DND-41 (cell line): Measurements from ENCODE around the gene MANSC1.

ENCODE experiments used
- ATAC-seq: fragments of 200-7000 bp; cut with Tn5 transposase; 3 replicates; pipeline ENCODE4 v1.9.1; 2021; ENCODE audit warnings: low read depth; ENCODE audit not compliant: insufficient read depth
- DNase-seq: peaks from one replicate; pipeline ENCODE4 v3.0.0-alpha.2; 2020
- H2AFZ ChIP-seq: 2 replicates; pipeline ENCODE4 v1.6.0; 2012; ENCODE audit warnings: low read depth, low read length
- H3K27ac ChIP-seq: 2 replicates; pipeline ENCODE4 v1.5.1; 2012; ENCODE audit warnings: low read length, inconsistent platforms
- H3K27me3 ChIP-seq: fragments of 200-600 bp; sonication (generic); 2 replicates; pipeline ENCODE4 v1.6.0; 2012; ENCODE audit warnings: low read length, mild to moderate bottlenecking, inconsistent platforms; ENCODE audit not compliant: insufficient read depth, poor library complexity
- H3K36me3 ChIP-seq: 2 replicates; pipeline ENCODE4 v1.5.1; 2012; ENCODE audit warnings: low read length, inconsistent platforms; ENCODE audit not compliant: insufficient read depth
- H3K4me1 ChIP-seq: 2 replicates; pipeline ENCODE4 v1.5.1; 2012; ENCODE audit warnings: mild to moderate bottlenecking, low read length; ENCODE audit not compliant: insufficient read depth
- H3K4me2 ChIP-seq: 2 replicates; pipeline ENCODE4 v1.6.0; 2012; ENCODE audit warnings: mild to moderate bottlenecking, moderate library complexity, low read length, inconsistent platforms; ENCODE audit not compliant: insufficient read depth
- H3K4me3 ChIP-seq, 2 experiments: fragments of 200-600 bp in 1 of 2; shearing (Covaris generic) in 1 of 2; 2 replicates each; pipeline ENCODE4 v1.5.1; 2012 to 2016; ENCODE audit warnings: inconsistent platforms in 2 of 2, low read length in 2 of 2, mild to moderate bottlenecking in 2 of 2, low read depth in 1 of 2, moderate library complexity in 1 of 2
- H3K79me2 ChIP-seq: 2 replicates; pipeline ENCODE4 v1.6.0; 2012; ENCODE audit warnings: low read length, inconsistent platforms; ENCODE audit not compliant: insufficient read depth
- H3K9ac ChIP-seq: 2 replicates; pipeline ENCODE4 v1.6.0; 2012; ENCODE audit warnings: low read depth, mild to moderate bottlenecking, inconsistent platforms, low read length, moderate library complexity
- H3K9me3 ChIP-seq: 2 replicates; pipeline ENCODE4 v1.5.1; 2012; ENCODE audit warnings: low read length, moderate library complexity, mild to moderate bottlenecking, inconsistent platforms; ENCODE audit not compliant: insufficient read depth, severe bottlenecking
- H4K20me1 ChIP-seq: 2 replicates; pipeline ENCODE4 v1.6.0; 2012; ENCODE audit warnings: low read length; ENCODE audit not compliant: insufficient read depth
- EZH2 ChIP-seq: IDR thresholded peaks from 3 replicates; pipeline ENCODE4 v1.6.1; 2012; ENCODE audit warnings: borderline replicate concordance, low read depth, mild to moderate bottlenecking, moderate library complexity, low read length, inconsistent platforms; ENCODE audit not compliant: severe bottlenecking
- TF ChIP-seq, protein P1 (sequence below): IDR thresholded peaks from 2 replicates; pipeline ENCODE4 v1.5.1; 2012; ENCODE audit warnings: borderline replicate concordance, low read length, moderate library complexity, mild to moderate bottlenecking; ENCODE audit not compliant: poor library complexity, severe bottlenecking; ENCODE audit errors: extremely low read depth

Gene MANSC1

DNA sequence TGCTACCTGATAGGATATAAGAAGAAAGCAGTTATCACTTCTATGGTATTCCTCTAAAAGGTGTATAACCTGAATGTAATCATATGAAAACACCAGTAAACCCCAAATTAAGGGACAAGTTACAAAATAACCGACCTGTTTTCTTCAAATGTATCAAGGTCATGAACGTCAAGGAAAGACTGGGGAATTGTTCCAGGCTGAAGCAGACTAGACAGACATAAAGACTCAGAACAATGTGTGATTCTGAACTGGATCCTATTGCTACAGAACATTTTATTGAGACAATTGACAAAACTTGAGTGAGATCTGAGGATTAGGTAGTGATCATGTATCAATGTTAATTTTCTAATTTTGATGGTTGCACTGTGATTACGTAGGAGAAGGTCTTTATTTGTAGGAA is 67.8 kb downstream of the MANSC1 start:
- DNase-seq (no peak), ATAC-seq (no peak)
- H3K9ac ChIP-seq, result no peak overlapping the region
- no peak overlapping the region for H3K27ac ChIP-seq
- TF ChIP-seq EZH2, result no peak
- TF ChIP-seq, protein P1, sequence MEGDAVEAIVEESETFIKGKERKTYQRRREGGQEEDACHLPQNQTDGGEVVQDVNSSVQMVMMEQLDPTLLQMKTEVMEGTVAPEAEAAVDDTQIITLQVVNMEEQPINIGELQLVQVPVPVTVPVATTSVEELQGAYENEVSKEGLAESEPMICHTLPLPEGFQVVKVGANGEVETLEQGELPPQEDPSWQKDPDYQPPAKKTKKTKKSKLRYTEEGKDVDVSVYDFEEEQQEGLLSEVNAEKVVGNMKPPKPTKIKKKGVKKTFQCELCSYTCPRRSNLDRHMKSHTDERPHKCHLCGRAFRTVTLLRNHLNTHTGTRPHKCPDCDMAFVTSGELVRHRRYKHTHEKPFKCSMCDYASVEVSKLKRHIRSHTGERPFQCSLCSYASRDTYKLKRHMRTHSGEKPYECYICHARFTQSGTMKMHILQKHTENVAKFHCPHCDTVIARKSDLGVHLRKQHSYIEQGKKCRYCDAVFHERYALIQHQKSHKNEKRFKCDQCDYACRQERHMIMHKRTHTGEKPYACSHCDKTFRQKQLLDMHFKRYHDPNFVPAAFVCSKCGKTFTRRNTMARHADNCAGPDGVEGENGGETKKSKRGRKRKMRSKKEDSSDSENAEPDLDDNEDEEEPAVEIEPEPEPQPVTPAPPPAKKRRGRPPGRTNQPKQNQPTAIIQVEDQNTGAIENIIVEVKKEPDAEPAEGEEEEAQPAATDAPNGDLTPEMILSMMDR, result no peak
- no peak overlapping the region for H2AFZ ChIP-seq
- no peak overlapping the region for H3K4me2 ChIP-seq
- no peaks in the 10 kb centered on the region for H3K36me3 ChIP-seq
- H3K27me3 ChIP-seq, result peaks cover 18% of the 10 kb centered on the region
- no peaks in the 10 kb centered on the region for H4K20me1 ChIP-seq
- no peaks in the 10 kb centered on the region for H3K9me3 ChIP-seq
- no peaks in the 10 kb centered on the region for H3K79me2 ChIP-seq
- H3K4me1 ChIP-seq, result no peaks in the 10 kb centered on the region
- H3K4me3 ChIP-seq, result no peak overlapping the region

DNA sequence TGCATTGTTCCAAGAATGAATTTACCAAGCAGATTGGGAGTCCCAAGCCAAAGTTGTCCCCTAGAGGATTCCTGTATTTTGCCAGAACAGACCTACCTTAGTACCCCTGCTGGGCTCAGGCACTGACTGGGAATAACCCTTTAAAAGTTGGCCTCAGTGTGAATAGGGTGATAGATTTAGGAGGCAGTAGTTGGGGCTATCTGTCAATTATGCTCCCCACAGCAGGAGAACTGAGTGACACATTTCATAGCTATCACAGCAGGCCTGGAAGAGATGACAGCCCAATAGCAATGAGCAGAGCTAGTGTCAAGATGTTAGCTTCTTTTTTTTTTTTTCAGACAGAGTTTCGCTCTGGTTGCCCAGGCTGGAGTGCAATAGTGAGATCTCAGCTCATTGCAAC is 68.9 kb downstream of the MANSC1 start:
- Histone ChIP-seq H3K4me3 (no peak overlapping the region), H4K20me1 (no peaks in the 10 kb centered on the region), H3K27ac (no peak overlapping the region), H3K36me3 (no peaks in the 10 kb centered on the region), H3K4me2 (no peak overlapping the region), H3K4me1 (no peaks in the 10 kb centered on the region), H3K9me3 (no peaks in the 10 kb centered on the region), H2AFZ (no peak overlapping the region), H3K9ac (no peak overlapping the region), H3K79me2 (no peaks in the 10 kb centered on the region), H3K27me3 (peaks cover 18% of the 10 kb centered on the region)
- TF ChIP-seq, protein P1, result no peak
- TF ChIP-seq EZH2, result no peak
- ATAC-seq, result no peak
- DNase-seq, result no peak

DNA sequence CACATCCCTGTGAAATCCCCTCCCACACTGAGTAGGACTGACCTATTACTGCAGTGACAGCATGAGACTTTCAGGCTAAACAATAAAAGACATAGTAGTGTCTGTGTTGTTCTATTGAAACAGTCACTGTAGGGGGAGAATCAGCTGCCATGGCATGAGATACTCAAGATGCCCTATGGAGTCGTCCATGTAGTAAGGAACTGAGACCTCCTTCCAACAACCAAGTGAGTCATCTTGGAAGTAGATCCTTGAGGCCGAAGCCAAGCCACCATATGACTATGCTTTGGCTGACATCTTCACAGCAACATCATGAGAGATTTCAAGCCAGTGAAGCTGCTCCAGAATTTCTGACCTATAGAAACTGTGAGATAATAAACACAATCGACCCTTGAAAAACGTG is 71.1 kb downstream of the MANSC1 start:
- Histone ChIP-seq H3K36me3 (no peaks in the 10 kb centered on the region), H3K9ac (no peak overlapping the region), H3K27ac (no peak overlapping the region), H4K20me1 (no peaks in the 10 kb centered on the region), H2AFZ (no peak overlapping the region), H3K4me1 (no peaks in the 10 kb centered on the region), H3K4me2 (no peak overlapping the region), H3K4me3 (no peak overlapping the region), H3K79me2 (no peaks in the 10 kb centered on the region), H3K27me3 (peaks cover 18% of the 10 kb centered on the region), H3K9me3 (no peaks in the 10 kb centered on the region)
- DNase-seq (no peak), ATAC-seq (no peak)
- TF ChIP-seq EZH2, result no peak
- TF ChIP-seq, protein P1, result no peak
